HG03135 (cell line): Measurements from ENCODE around the gene KLHDC10.
"Not testable (repeated sequence)": the region's sequence is repeated elsewhere in the genome, so short reads cannot be mapped to it uniquely, and the experiment has no call there.

Experiments
- ATAC-seq: cut with Tn5 transposase; IDR thresholded peaks from one replicate; pipeline ENCODE4 v1.9.1; 2021; ENCODE audit warnings: mild to moderate bottlenecking, moderate library complexity; ENCODE audit not compliant: unreplicated experiment

The KLHDC10 gene

DNA sequence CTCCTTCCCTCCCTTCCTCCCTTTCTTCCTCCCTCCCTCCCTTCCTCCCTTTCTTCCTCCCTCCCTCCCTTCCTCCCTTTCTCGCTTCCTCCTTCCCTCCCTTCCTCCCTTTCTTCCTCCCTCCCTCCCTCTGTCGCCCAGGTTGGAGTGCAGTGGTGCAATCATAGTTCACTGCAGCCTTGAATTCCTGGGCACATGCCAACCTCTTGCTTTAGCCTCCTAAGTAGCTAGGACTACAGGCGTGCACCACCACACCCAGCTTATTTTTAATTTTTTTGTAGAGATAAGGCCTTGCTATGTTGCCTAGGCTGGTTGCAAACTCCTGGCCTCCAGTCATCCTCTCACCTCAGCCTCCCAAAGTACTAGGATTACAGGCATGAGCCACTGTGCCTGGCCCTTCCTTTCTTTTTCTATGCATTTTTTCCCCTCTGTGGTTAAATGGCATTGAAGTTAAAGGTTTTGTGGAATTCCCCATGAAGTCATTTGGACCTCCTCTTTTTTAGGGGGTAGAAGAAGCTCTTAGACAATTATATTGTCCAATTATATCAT lies 9.6 kb downstream of the KLHDC10 start:
- ATAC-seq = no peak

DNA sequence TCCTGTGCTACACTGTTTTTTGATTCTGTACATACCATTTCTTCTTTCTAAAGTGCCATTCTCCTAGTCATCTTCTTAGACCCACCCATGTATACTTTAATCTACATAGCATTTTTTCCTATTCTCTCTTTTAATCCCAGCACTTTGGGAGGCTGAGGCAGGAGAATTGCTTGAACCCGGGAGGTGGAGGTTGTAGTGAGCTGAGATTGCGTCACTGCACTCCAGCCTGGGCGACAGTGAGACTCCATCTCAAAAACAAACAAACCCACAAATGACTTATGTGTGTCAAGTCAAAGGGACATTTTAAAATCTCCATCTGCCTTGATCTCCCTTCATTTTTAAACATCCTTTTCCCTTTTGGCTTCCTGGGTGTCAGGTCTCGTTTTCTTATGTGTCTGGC lies 13.2 kb downstream of the KLHDC10 start:
- not testable (repeated sequence) for ATAC-seq

DNA sequence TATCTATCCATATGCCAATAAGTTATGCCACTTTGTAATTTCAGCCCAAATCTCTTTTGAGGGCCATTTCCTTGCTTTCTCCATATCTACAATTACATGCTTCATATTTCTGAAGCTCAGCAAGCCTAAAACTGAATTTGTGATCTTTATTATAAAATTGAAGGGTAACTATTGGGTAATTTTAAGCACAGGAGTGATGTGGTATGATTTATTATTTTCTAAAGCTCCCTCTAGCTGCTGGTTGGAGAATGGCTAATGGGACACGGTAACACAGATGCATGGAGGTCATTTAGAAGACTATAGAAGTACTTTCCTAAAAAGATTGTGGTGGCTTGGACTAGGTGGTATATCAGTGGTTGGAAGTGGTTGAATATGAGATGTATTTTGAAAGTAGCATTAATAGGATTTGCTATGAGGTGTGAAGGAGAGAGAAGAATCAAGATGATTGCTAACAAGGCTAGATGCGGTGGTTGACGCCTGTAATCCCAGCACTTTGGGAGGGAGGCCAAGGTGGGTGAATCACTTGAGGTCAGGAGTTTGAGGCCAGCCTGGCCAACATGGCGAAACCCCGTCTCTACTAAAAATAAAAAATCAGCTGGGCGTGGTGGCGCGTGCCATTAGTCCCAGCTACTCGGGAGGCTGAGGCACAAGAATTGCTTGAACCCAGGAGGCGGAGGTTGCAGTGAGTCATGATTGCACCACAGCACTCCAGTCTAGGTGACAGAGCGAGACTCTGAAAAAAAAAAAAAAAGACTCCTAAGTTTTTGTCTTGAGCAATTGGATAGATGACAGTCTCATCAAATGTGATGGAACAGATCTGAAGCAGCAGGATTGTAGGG lies 13.9 kb downstream of the KLHDC10 start:
- no peak for ATAC-seq

DNA sequence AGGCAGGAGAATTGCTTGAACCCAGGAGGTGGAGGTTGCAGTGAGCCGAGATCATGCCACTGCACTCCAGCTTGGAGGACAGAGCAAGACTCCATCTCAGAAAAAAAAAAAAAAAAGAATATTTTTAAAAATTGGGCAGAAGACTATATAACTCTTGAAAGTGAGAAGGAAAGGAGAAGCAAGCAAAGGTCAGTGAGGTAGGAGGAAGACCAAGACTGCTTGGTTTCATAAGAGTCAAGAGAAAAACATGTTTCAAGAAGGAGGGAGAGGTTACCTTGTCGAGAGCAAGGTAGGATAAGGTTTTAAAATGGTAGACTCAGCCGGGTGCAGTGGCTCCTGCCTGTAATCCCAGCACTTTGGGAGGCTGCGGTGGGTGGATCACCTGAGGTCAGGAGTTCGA lies 14.9 kb downstream of the KLHDC10 start:
- not testable (repeated sequence) for ATAC-seq

DNA sequence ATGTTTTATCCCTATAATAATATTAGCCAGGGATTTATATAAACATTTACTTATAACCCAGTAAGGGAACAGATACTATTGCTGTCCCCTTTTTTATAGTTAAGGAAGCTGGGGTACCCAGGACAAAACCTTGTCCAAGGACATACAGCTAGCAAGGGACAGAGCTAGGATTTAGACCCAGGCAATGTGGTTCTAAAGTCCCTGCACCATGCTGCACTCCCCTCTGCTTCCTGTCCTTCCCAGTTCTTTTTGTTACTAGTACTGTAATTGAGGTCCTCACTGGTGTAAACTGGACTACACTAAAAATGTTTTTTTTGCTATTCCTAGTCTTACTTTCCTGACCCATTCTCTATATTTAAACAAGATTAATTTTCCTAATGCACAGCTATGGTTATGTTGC lies 16.6 kb downstream of the KLHDC10 start:
- no peak for ATAC-seq

DNA sequence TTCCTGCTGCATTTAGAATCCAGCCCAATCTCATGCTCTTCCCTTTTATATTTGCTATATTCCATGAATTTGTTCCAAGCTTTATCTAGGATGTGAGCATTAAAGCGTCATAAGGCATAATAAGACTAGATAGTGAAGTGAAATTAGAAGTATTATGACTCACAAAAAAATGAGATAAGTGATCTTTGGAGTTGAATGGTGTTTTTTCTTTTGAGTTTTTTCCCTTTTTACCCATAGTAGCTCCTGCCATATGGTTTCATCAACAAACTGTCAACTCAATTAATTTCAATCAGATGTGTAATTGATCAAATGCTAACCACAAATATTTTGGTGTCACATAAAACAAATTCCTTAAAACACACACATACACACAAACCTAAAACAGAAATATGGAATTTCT lies 17.0 kb downstream of the KLHDC10 start:
- ATAC-seq = no peak

DNA sequence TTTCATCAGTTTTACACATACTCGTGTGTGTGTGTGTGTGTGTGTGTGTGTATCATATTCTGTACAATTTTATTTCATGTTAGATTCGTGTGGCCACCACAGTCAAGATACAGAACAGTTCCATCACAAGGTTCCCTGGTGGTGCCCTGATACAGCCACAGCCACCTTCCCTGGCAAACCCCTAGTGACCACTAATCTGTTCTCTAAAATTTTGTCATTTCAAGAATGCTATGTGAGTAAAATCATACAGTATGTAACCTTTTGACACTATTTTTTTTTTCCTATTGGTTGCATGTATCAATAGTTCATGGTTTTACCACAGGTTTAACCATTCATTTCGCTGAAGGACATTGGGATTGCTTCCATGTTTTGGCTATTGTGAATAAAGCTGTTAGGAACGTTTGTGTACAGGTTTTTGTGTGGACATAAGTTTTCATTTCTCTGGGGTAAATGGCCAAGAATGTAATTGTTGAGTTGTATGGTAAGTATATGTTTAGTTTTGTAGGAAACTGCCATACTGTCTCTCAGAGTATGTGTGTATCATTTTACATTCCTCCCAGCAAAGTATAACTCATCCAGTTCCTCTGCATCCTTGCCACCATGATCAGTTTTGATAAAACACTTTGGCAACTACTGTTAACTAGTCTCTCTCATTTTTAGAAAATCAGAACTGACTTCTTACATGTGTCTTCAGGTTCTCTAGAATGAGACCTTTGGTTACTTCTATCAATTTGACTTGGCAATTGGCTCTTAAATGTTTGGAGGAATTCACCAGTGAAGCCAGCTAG lies 20.6 kb downstream of the KLHDC10 start:
- no peak for ATAC-seq

DNA sequence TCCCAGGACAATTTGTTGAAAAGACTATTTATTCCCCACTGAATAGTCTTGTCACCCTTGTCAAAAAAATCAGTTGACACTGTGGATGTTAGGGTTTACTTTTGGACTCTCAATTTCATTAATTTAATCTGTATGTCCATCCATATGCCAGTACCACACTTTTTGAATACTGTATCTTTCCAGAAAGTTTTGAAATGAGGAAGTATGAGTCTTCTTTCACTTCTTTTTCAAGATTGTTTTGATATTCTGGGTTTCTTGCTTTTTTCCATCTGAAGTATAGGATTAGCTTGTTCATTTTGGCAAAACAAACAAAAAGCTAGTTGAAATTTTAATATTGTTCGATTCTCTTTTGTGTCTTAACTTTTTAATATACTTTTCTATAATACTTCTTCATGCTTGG lies 21.7 kb downstream of the KLHDC10 start:
- no peak for ATAC-seq

DNA sequence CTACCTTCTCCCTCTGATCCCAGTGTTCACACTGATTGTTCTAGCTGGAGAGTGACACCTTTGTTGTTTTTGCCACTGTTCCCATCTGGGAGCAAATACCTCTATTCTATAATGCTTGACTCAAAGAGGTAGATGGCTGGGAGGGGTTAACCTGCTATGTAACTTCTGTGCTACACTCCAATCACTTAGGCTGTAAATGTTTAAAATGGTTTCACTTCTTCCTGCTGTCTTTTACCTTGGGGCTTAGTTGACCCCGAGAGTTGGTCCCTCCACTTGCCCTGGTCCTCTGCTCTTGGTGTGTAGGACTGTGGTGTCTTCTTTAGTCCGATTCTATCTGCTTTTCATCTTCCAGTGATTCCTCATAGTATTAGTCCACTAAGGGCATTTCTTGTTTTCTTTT lies 22.3 kb downstream of the KLHDC10 start:
- no peak for ATAC-seq

DNA sequence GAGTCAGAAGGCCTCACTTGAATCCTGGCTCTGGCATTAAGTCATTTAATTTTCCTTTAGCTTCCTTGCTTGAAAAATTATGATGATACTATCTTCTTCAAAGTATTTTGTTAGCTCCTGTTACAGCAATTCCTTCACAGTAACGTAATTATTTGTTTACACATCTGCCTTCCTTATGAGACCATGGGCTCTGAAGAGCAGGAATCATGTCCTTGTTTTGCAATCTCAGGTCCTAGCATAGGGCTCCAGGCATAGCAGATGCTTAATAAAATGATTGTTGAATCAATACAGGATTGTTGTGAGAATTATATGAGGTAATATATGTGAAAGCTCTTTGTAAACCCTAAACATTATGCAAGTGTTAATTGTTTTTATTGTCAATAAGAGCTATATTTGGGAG lies 25.5 kb downstream of the KLHDC10 start:
- no peak for ATAC-seq

DNA sequence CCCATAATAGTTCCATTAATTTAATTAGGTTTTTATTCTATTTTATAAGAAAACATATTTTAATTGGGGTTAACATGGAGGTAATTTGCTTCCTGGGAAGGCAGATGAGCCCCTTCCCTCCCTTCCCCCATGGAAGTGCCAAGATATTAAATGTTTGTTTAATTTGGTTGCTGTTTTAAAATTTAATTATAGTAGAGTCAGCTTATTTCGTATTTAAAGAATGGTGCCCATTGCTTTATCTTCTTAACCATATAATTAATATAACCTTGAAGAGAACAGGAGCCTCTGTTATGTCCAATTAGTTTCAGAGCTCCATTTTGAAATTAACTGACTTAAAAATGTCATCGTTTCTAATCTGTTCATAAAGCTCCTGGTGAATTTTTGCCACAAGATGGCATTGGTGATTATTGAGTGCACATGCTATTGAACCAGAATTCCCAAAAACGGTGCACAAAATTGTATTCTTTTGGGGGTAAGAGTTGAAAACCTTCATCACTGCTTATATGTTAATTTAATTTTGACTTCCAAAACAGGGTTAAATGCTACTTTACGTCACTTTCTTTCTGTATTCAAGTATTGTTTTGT lies 26.0 kb downstream of the KLHDC10 start:
- ATAC-seq = no peak

DNA sequence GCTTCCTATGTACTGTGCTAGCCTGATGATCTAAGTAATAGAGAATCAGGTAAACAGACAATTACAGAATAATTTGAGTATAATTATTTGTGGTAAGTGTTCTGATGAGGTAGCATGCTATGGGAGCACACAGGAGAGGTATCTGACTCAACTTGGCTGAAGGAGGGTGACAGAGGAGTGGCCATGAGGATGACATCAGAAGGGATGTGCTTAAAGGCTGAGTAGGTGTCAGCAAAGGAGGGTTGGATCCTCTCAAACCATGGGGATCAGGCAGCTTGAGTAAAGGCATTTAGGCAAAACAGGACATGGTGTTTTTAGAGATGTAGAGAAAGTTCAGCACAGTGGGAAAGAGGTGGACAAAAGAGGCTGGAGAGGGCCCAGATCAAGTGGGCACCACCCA lies 29.0 kb downstream of the KLHDC10 start:
- no peak for ATAC-seq

DNA sequence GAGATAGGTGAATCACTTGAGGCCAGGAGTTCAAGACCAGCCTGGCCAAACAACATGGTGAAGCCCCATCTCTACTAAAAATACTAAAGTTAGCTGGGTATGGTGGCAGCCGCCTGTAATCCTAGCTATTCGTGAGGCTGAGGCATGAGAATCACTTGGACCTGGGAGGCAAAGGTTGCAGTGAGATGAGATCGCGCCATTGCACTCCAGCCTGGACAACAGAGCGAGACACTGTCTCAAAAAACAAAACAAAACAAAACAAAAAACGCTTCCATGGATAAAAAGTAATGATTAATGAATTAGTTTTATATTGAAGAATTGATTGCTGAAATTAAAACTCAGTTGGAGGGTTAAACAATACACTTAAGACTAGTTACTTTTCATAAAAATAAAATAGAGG lies 32.3 kb downstream of the KLHDC10 start:
- no peak for ATAC-seq

DNA sequence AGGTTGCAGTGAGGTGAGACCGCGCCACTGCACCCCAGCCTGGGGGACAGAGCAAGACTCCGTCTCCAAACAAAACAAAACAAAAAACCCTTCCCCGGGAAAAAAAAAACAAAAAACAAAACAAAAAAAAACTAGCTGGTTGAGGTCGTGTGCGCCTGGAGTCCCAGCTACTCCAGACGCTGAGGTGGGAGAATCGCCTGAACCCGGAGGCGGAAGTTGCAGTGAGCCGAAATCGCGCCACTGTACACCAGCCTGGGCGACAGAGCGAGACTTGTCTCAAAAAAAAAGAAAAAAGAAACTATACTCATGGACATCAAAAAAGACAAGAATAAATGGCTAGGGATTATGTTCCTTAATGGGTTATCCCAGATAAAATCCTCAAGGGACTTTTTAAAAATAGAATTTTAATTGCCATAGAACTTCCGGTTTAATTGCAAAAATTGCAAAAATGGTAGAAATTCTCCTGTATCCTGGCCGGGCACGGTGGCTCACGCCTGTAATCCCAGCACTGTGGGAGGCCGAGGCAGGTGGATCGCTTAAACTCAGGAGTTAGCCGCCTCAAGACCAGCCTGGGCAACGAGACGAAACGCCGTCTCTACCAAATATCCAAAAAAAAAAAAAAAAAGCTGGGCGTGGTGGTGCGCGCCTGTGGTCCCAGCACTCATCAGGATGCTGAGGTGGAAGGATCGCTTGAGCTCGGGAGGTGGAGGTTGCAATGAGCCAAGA lies 37.8 kb downstream of the KLHDC10 start:
- no peak for ATAC-seq

DNA sequence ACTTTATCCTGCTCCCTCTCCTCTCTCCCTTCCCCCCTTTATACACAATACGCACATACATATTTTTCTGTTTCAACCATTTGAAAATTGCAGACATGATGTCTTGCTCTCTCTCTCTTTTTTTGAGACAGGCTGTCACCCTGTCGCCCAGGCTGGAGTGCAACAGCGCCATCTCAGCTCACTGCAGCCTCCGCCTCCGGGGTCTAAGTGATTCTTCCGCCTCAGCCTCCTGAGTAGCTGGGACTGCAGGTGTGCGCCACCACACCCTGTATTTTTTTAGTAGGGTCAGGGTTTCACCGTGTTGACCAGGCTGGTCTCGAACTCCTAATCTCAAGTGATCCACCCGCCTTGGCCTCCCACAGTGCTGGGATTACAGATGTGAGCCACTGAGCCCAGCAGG lies 38.5 kb downstream of the KLHDC10 start:
- no peak for ATAC-seq

DNA sequence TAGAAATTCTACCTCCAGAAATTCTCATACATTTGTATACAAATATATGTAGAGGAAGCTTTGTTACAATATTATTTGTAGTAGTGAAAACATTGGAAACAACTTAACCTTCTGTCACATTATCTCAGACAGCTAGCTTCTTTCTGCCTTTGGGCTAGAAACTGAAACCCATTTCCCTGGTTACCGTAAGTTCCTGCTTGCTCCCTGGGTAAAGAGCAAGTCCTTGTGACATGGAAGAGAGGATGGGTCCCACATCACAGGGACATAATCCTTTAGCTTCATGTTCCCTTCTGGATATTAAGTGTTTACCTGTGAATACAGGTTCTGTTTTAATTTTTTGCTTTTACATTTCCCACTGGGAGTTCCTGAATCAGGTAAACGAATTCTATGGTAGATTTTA lies 41.8 kb downstream of the KLHDC10 start:
- ATAC-seq = no peak

DNA sequence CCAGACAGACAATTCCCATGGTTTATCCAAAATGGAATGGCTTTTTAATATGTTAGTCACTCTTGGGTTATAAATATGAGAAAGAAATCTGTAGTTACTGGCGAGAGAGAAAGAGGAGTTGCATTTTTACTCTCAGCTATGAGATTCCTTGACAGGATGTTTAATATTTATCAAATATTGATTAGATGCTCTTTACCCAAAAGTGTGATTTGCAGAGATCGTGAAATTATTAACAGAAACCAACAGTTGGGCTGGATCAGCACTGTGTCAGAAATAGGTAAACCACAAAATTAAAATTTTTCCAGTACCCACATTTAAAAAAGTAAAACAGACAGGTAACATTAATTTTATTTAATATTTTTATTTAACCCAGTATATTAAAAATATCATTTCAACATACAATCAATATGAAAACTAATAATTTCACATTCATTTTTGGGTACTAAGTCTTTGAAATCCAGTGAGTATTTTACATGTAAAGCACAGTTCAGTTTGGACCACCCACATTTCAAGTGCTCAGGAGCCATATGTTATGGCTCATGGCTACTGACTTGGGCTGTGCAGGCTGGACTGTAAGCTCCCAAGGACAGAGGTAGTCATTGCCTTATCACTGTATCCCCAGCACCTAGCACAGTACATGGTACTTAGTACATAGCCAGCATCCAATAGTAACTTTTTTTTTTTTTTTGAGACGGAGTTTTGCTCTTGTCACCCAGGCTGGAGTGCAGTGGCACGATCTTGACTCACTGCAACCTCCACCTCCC lies 42.5 kb downstream of the KLHDC10 start:
- no peak for ATAC-seq

DNA sequence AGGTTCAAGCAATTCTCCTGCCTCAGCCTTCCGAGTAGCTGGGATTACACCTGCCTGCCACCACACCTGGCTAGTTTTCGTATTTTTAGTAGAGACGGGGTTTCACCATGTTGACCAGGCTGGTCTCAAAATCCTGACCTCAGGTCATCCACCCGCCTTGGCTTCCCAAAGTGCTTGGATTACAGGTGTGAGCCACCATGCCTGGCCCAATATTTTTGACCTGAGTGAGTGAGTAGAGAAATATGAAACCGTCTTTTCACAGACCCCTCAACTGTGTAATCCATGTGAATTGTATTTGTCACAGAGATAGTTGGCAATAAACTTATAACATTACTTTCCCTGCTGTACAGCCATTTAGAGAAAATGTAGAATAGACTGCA lies 43.1 kb downstream of the KLHDC10 start:
- not testable (repeated sequence) for ATAC-seq

DNA sequence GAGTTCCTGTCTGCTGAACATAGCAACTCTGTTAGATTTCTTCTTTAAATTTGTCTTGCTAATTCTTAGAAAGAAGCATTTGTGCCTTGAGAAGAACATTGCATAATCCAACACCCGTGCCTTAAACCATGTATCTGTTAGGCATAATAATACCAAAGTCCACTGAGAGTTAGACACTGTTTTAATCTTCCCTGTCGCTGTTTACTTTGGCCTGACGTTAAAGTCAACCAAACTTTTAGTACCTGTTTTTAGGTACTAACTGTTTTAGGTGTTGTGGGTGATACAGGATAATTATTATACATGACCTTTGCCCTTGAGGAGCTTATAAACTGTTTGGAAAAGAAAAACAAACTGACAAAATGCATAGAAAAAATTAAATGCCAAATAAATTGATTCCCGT lies 43.6 kb downstream of the KLHDC10 start:
- no peak for ATAC-seq

DNA sequence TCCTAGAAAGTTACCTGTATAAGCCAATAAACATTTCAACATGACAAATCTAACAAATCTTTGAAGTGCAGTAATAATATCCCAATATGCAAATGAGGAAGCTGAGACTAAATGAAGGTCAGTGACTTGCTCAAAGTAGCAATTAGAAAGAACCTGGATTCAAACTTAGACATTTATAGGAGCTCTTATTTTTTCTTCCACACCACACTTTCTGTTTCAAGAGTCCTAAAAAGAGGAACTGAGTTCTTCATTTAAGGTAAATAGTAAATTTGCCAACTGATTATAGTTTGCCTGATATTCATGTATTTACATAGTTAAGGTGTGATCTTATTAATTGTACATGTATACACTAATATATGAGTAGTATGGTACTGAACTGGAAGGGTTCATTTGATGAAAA lies 44.0 kb downstream of the KLHDC10 start:
- no peak for ATAC-seq
